ENCODE results near the gene DDX42. TPM values are rescaled to one million over a fixed set of nuclear protein-coding genes. Genes with fewer than 3 reads are reported as not detected.
A peak's percentile ranks its signal among the peaks of the same experiment; 100 is the strongest.

DDX42 gene
- total and polyA plus RNA-seq, 2 of the 13 experiments (the other 11 are each of a cell fraction or from before 2014, with no cell fraction given) = 87.2 to 92.9 TPM

DNA sequence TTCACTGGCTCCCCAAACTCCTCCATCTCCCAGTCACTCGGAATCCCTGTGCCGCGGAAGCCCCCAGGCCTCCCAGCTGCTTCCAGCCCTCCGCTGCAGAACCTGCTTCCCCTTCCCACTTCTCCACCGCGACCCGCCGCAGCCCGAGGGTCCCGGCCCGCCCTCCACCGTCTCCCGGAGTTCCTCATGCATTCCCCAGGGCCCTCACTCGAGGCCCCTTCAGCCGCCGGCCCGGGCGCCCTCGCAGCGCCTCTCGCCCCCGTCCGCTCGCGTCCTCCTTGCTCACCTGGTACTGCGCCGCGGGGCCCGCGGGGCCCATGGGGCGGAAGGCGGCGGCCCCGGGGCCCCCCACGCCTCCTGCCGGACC, 68.2 kb downstream of the DDX42 start:
- peaks cover 10% of the 10 kb centered on the region; the same call in 1 of the 2 replicates for H4K20me1 ChIP-seq (ENCODE audit: insufficient read depth, low read length)
- FAIRE-seq (no peak), DNase-seq (ENCODE audit: low spot score) (no peak), ATAC-seq (peak; percentile 33)
- H3K4me2 ChIP-seq (ENCODE audit: low read depth, low read length) = peak overlapping the region; percentile 92
- no peaks in the 10 kb centered on the region for H3K9me3 ChIP-seq (ENCODE audit: low read length)
- H3K27me3 ChIP-seq (ENCODE audit: control insufficient read depth in 1 of 2, insufficient read depth in 2 of 2, low read length in 2 of 2) = no peaks in the 10 kb centered on the region; a peak in 1 of 5 replicates
- in situ Hi-C loops (cut with HindIII; ENCODE audit: extremely low pct_ligation_motif_present, low pct_unique_long_range_greater_than_20kb) = loop anchor here (10.0 kb wide), 1 partner anchor 663 kb away; the partner anchor contains the start of genes CEP95 and DDX5
- CTCF ChIA-PET (ENCODE audit: low intra/inter-chr PET ratio, low total read pairs) = no interaction called here
- intact Hi-C loops (cut with micrococcal nuclease; ENCODE audit: unreplicated experiment) = loop anchor here (5.0 kb wide), 1 partner anchor 70 kb away; the partner anchor contains the start of genes CCDC47 and DDX42
- no peak overlapping the region for H2AFZ ChIP-seq (ENCODE audit: low read length)
- peak overlapping the region; percentile 93 for H3K9ac ChIP-seq (ENCODE audit: insufficient read depth, low read depth, low read length)
- H3K27ac ChIP-seq (ENCODE audit: extremely low read length, insufficient read depth, low read length) = peak overlapping the region; percentile 92
- H3K36me3 ChIP-seq (replicated peaks in 1 of 2; ENCODE audit: control insufficient read depth in 1 of 2, insufficient read depth in 2 of 2, low read length in 2 of 2) = peaks cover 3 to 8% of the 10 kb centered on the region in 2 experiments; a peak in 4 of 5 replicates
- POLR2A ChIA-PET = interaction anchor here (2.7 to 4.4 kb wide), 3 partner anchors 10 to 68 kb away, joined by 30 to 37 read pairs (median 33); partner anchors contain the start of genes CCDC47, DDX42, FTSJ3 and PSMC5
- peaks cover 43% of the 10 kb centered on the region for H3K79me2 ChIP-seq (ENCODE audit: insufficient read depth, low read length)
- peaks cover 44% of the 10 kb centered on the region for H3K4me1 ChIP-seq (ENCODE audit: insufficient read depth, low read length)
- H3K4me3 ChIP-seq (replicated peaks in 1 of 3; ENCODE audit: insufficient read depth in 1 of 3, low read depth in 2 of 3, low read length in 3 of 3) = peak overlapping the region; percentile 85 to 98 (median 97)
- WGBS (ENCODE audit: low lambda C conversion rate) = under 1% methylated on average over 27 of the region's 36 CpGs
- BruUV-seq (replicated peaks) = no TSS peak
- peak; percentile 11 for TF ChIP-seq ASH2L (IDR thresholded peaks at IDR 0.05; ENCODE audit: insufficient read length, low read depth, low read length)
- TF ChIP-seq ZFY (CRISPR knock-in tag; IDR thresholded peaks at IDR 0.05) = peak; percentile 65
- TF ChIP-seq PHF8 (CRISPR knock-in tag; IDR thresholded peaks at IDR 0.05) = peak; percentile 55; the same call in 1 of the 2 replicates
- TF ChIP-seq, protein P1, sequence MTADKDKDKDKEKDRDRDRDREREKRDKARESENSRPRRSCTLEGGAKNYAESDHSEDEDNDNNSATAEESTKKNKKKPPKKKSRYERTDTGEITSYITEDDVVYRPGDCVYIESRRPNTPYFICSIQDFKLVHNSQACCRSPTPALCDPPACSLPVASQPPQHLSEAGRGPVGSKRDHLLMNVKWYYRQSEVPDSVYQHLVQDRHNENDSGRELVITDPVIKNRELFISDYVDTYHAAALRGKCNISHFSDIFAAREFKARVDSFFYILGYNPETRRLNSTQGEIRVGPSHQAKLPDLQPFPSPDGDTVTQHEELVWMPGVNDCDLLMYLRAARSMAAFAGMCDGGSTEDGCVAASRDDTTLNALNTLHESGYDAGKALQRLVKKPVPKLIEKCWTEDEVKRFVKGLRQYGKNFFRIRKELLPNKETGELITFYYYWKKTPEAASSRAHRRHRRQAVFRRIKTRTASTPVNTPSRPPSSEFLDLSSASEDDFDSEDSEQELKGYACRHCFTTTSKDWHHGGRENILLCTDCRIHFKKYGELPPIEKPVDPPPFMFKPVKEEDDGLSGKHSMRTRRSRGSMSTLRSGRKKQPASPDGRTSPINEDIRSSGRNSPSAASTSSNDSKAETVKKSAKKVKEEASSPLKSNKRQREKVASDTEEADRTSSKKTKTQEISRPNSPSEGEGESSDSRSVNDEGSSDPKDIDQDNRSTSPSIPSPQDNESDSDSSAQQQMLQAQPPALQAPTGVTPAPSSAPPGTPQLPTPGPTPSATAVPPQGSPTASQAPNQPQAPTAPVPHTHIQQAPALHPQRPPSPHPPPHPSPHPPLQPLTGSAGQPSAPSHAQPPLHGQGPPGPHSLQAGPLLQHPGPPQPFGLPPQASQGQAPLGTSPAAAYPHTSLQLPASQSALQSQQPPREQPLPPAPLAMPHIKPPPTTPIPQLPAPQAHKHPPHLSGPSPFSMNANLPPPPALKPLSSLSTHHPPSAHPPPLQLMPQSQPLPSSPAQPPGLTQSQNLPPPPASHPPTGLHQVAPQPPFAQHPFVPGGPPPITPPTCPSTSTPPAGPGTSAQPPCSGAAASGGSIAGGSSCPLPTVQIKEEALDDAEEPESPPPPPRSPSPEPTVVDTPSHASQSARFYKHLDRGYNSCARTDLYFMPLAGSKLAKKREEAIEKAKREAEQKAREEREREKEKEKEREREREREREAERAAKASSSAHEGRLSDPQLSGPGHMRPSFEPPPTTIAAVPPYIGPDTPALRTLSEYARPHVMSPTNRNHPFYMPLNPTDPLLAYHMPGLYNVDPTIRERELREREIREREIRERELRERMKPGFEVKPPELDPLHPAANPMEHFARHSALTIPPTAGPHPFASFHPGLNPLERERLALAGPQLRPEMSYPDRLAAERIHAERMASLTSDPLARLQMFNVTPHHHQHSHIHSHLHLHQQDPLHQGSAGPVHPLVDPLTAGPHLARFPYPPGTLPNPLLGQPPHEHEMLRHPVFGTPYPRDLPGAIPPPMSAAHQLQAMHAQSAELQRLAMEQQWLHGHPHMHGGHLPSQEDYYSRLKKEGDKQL (CRISPR knock-in tag; IDR thresholded peaks at IDR 0.05; ENCODE audit: low read depth) = no peak
- TF ChIP-seq ARID2 (CRISPR knock-in tag; IDR thresholded peaks at IDR 0.05; ENCODE audit: borderline replicate concordance) = 0 out of 2 replicates have a peak, but pooled peaks have one; percentile 9
- TF ChIP-seq KAT7 (CRISPR knock-in tag; IDR thresholded peaks at IDR 0.05; ENCODE audit: borderline replicate concordance) = 0 out of 2 replicates have a peak, but pooled peaks have one; percentile 5
- peak; percentile 32; the same call in 1 of the 2 replicates for TF ChIP-seq ZNF703 (CRISPR knock-in tag; IDR thresholded peaks at IDR 0.05; ENCODE audit: borderline replicate concordance)
- peak; percentile 51; the same call in 1 of the 2 replicates for TF ChIP-seq MTF1 (CRISPR knock-in tag; IDR thresholded peaks at IDR 0.05)
- TF ChIP-seq RBFOX2 (IDR thresholded peaks at IDR 0.05; ENCODE audit: low read depth, low read length) = no peak; the same call in 1 of the 2 replicates
- TF ChIP-seq, protein P2, sequence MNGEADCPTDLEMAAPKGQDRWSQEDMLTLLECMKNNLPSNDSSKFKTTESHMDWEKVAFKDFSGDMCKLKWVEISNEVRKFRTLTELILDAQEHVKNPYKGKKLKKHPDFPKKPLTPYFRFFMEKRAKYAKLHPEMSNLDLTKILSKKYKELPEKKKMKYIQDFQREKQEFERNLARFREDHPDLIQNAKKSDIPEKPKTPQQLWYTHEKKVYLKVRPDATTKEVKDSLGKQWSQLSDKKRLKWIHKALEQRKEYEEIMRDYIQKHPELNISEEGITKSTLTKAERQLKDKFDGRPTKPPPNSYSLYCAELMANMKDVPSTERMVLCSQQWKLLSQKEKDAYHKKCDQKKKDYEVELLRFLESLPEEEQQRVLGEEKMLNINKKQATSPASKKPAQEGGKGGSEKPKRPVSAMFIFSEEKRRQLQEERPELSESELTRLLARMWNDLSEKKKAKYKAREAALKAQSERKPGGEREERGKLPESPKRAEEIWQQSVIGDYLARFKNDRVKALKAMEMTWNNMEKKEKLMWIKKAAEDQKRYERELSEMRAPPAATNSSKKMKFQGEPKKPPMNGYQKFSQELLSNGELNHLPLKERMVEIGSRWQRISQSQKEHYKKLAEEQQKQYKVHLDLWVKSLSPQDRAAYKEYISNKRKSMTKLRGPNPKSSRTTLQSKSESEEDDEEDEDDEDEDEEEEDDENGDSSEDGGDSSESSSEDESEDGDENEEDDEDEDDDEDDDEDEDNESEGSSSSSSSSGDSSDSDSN (CRISPR knock-in tag; IDR thresholded peaks at IDR 0.05) = peak; percentile 7; the same call in 1 of the 2 replicates
- TF ChIP-seq ZNF18 (CRISPR knock-in tag; IDR thresholded peaks at IDR 0.05; ENCODE audit: insufficient replicate concordance) = peak; percentile 15
- peak; percentile 46; the same call in 1 of the 2 replicates for TF ChIP-seq KDM5A (IDR thresholded peaks at IDR 0.05; ENCODE audit: borderline replicate concordance, low read length)
- TF ChIP-seq HHEX (CRISPR knock-in tag; IDR thresholded peaks at IDR 0.05) = 0 out of 2 replicates have a peak, but pooled peaks have one; percentile 5
- TF ChIP-seq TCF7L2 (IDR thresholded peaks at IDR 0.05; ENCODE audit: low read depth, low read length) = no peak
